SU-DHL-6 (cell line): ENCODE results near the gene MIEN1.

Source experiments
- CTCF ChIP-seq: fragments of 200-600 bp; sonication (generic); IDR thresholded peaks from one replicate; pipeline ENCODE4 v1.5.1; 2017; ENCODE audit warnings: antibody characterized with exemption, mild to moderate bottlenecking, low read length, moderate library complexity; ENCODE audit not compliant: insufficient read depth, poor library complexity, severe bottlenecking
- EZH2phosphoT487 ChIP-seq: fragments of 200-600 bp; sonication (generic), shearing (Covaris generic); conservative IDR thresholded peaks from 2 replicates; pipeline ENCODE4 v1.6.1; 2018; ENCODE audit warnings: mild to moderate bottlenecking, antibody characterized with exemption, low read length, moderate library complexity, mixed read lengths

- no peak for TF ChIP-seq CTCF
- no peak for TF ChIP-seq EZH2phosphoT487
These were observed 25.3 kb downstream of the MIEN1 start for GRCh38 chr17:39704821-39705551.
